GM11168 (cell line): ENCODE data around the gene ITGA3.

ENCODE experiments used
- in situ Hi-C: fragments of 300-500 bp; cut with MboI; formaldehyde crosslinking; loops from one replicate; pipeline ENCODE4 v1.12.0; 2022; ENCODE audit warnings: low sequenced_read_pairs; ENCODE audit not compliant: unreplicated experiment

Gene ITGA3

GRCh38 chr17:50064253-50065001, 8.5 kb downstream of the ITGA3 start:
- in situ Hi-C loops = no loop called here

- in situ Hi-C loops = no loop called here
These were observed 9.1 kb downstream of the ITGA3 start for GRCh38 chr17:50065056-50065455.

DNA sequence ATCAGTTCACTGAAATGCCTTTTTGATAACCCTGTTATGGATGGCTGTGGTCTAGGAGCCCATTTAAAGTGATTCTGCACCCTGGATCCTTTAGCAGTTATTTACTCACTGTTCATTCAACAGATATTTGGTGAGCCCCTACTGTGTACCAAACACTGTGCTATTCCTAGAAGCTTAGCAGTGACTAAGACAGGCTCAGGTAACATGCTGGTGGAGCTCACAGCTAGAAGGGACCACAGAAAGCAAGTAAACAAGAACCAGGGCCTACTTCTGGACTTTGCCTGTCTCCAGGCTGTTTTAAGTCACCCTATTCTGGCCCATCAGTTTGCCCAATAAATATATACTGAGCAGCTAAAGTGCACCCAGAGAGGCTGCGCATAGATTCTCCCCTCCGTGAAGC, 11.1 kb downstream of the ITGA3 start:
- in situ Hi-C loops = no loop called here

GRCh38 chr17:50067996-50068395, 12.1 kb downstream of the ITGA3 start:
- in situ Hi-C loops = no loop called here

- in situ Hi-C loops = no loop called here
These were observed 15.2 kb downstream of the ITGA3 start for GRCh38 chr17:50070908-50071680.

DNA sequence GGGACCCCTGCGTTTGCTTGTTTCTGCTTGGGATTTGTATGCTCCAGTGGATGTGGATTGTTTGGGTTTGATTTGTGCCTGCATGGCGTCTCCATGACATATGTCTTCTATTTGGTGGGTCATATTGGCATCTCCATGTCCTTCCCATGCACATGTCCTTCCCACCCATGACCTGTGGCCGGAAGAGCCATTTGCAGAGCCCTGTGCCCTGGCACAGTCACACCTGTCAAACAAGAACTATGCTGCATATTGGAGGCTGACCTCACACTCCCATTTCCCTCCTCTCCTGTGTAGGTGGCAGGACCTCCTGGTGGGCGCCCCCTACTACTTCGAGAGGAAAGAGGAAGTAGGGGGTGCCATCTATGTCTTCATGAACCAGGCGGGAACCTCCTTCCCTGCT, 15.8 kb downstream of the ITGA3 start:
- in situ Hi-C loops = no loop called here

- in situ Hi-C loops = no loop called here
These were observed 16.2 kb downstream of the ITGA3 start for GRCh38 chr17:50072130-50072529.

DNA sequence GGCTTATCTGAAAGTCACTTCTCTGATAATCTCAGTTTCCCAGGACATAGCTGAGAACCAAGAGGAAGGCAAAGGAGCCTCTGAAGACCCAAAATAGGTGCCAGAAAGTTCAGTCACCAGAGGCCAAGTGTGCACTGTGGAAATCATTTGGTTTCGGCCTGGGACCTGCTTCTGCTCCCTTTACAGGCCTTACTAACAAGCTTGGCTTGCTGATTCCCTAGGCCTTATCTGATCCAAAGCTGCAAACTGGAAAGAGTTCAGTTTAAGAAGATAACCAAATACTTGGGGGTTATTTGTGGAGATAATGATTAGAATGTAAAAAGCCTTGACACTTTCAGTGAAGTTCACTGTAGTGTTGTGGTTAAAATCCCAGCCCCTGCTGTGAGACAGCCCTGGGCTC, 17.0 kb downstream of the ITGA3 start:
- in situ Hi-C loops = no loop called here

DNA sequence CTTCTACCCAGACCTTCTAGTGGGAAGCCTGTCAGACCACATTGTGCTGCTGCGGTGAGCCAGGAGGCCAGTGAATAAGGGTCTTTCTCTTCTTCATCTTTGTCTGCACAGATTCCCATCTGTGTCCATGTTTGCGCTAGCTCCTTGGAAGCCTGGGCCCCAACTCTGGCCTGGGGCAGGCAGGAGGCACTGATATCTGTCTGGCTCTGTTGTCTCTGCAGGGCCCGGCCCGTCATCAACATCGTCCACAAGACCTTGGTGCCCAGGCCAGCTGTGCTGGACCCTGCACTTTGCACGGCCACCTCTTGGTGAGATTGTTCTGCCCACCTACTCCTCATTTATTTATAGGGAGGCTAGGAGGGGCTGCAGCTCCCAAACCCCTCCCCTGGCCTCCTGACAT, 18.3 kb downstream of the ITGA3 start:
- in situ Hi-C loops = no loop called here

GRCh38 chr17:50075446-50076032, 19.6 kb downstream of the ITGA3 start:
- in situ Hi-C loops = no loop called here

DNA sequence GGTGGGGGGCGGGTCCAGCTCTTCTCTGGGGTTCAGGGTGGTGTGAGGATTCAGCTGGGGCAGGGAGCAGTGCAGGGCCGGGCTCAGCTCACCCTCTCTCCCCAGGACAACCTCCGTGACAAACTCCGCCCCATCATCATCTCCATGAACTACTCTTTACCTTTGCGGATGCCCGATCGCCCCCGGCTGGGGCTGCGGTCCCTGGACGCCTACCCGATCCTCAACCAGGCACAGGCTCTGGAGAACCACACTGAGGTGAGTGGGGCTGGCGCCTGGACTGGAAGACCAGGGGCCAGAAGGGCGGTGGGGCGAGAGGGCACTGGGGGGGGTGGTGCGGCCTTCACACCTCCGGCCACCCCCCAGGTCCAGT, 20.3 kb downstream of the ITGA3 start:
- in situ Hi-C loops = no loop called here

GRCh38 chr17:50076591-50077235, 20.8 kb downstream of the ITGA3 start:
- in situ Hi-C loops = no loop called here

- in situ Hi-C loops = no loop called here
These were observed 22.5 kb downstream of the ITGA3 start for GRCh38 chr17:50078430-50078829.

DNA sequence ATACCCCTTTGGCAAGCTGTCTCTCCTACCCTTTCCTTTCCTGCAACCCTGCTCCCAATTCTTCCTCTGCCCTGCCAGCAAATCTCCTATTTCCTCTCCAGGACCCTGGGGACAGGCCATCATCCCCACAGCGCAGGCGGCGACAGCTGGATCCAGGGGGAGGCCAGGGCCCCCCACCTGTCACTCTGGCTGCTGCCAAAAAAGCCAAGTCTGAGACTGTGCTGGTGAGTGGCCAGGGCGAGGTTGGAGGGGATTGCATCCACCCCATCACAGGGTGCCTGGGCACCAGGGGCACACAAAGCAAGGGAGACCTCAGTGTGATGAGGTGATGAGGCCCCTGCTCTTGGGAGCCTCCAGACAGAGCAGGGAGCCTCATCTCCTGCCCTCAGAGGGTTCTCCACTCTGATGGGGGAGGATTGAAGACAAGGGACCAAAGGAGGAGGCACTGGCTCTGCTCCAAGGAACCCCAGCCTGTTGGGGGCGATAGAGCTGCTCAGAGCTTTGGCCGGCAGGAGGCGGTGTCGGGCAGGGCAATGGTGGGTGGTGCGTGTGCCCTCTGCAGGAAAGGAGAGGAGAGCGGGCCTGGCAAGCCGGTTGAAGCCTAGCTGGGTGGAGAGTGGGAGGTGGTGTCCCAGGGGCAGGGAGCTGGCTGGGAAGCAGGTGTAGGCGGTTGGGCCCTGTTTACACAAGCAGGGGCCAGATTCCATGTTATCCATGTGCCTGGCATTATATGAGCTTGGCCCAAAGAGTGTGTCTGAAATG, 23.6 kb downstream of the ITGA3 start:
- in situ Hi-C loops = no loop called here

DNA sequence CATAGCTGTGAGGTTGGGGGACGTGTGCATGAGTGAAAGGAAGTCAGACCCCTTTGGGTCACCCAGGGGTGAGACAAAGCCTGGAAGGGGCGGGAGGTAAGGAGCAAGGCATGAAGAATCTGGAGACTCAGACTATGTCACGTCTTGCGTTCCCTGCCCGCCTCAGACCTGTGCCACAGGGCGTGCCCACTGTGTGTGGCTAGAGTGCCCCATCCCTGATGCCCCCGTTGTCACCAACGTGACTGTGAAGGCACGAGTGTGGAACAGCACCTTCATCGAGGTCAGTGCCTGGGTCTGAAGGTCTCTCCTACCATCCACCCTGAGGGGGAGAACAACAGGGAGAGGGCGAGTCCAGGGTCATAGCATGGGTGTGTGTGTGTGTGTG, 24.2 kb downstream of the ITGA3 start:
- in situ Hi-C loops = no loop called here

DNA sequence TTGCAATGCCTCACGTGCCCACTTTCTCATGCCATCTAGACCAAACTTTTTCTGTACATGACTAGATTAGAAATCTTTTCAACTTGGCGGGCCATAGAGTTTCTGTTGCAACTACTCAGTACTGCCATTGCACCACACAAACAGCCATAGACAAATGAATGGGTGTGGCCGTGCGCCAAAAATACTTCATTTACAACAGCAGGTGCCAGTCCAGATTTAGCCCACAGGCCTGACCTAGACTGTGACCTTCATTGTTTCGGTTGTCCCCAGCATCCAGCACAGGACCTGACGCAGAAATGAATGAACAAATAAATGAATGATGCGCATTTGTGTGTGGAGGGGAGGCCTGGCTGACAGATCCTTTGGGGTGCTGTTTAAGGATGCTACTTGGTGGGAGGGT, 24.9 kb downstream of the ITGA3 start:
- in situ Hi-C loops = no loop called here

DNA sequence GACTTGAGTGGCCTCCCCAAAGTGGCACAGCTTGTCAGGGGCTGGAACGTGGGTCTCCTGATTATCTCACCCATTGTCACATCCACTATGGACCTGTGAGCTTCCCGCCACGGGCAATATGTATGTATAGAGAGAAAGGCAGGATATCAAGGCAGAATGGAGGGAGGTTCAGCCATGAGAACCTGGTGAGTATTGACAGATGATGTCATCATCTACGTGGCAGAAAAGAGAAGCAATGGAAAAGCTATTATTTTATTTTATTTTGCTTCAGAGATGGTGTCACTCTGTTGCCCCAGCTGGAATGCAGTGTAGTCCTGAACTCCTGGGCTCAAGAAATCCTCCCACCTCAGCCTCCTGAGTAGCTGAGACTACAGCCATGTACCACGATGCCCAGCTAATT, 25.8 kb downstream of the ITGA3 start:
- in situ Hi-C loops = no loop called here

GRCh38 chr17:50087246-50087911, 31.5 kb downstream of the ITGA3 start:
- in situ Hi-C loops = no loop called here

- in situ Hi-C loops = no loop called here
These were observed 32.0 kb downstream of the ITGA3 start for GRCh38 chr17:50087912-50088405.
